B cell (primary cell): ENCODE results near the gene ORC1. TPM values are rescaled to one million over a fixed set of nuclear protein-coding genes. Genes with fewer than 3 reads are reported as not detected.

Experiments
- ATAC-seq: fragments of 200-7000 bp; cut with Tn5 transposase; one replicate; pipeline ENCODE4 v1.10.0; 2021; ENCODE audit warnings: low read depth, mild to moderate bottlenecking, moderate number of reproducible peaks, moderate library complexity
- CTCF ChIA-PET: fragments of 350-600 bp; sonication (Branson Sonifier 250); formaldehyde crosslinking; loops from one replicate; lab custom pipeline; 2021; ENCODE audit warnings: antibody characterized with exemption, inconsistent platforms; lab: Charles Lee
- POLR2A ChIA-PET: fragments of 350-600 bp; sonication (Branson Sonifier 250); formaldehyde crosslinking; loops from one replicate; lab custom pipeline; 2021; ENCODE audit warnings: antibody characterized with exemption; lab: Charles Lee
- DNase-seq: peaks from one replicate; pipeline ENCODE4 v3.0.0; 2013
- H2AFZ ChIP-seq: 2 replicates; pipeline ENCODE4 v1.6.1; 2012; ENCODE audit warnings: mild to moderate bottlenecking, low read depth, low read length; ENCODE audit not compliant: insufficient read depth, poor library complexity, severe bottlenecking
- H3K27ac ChIP-seq, 2 donors: 1 replicate in 1 of 2; 2 replicates in 1 of 2; pipeline ENCODE4 v1.5.1; 2012 to 2013; ENCODE audit warnings: low read length in 2 of 2, mild to moderate bottlenecking in 2 of 2, moderate library complexity in 1 of 2
- H3K27me3 ChIP-seq, 4 experiments: fragments of 200-600 bp in 1 of 4; sonication (generic) in 1 of 4; replicated peaks in 1 of 4; 1 replicate in 2 of 4; 2 replicates in 2 of 4; pipeline versions ENCODE4 v1.6.1 to v1.7.0; 2013 to 2016; ENCODE audit warnings: low read length in 3 of 4, mild to moderate bottlenecking in 2 of 4, mixed read lengths in 1 of 4, moderate library complexity in 1 of 4; ENCODE audit not compliant: insufficient read depth in 4 of 4, control insufficient read depth in 3 of 4; ENCODE audit errors: control extremely low read depth in 1 of 4
- H3K36me3 ChIP-seq, 2 experiments: replicated peaks in 1 of 2; 1 replicate in 1 of 2; 2 replicates in 1 of 2; pipeline versions ENCODE4 v1.6.1 to v1.7.1; 2013; ENCODE audit warnings: low read length in 1 of 2; ENCODE audit not compliant: insufficient read depth in 2 of 2, control insufficient read depth in 1 of 2; ENCODE audit errors: control extremely low read depth in 1 of 2, extremely low read depth in 1 of 2
- H3K4me1 ChIP-seq, 2 donors: fragments of 200-600 bp in 1 of 2; sonication (generic) in 1 of 2; 1 replicate in 1 of 2; 2 replicates in 1 of 2; pipeline versions ENCODE4 v1.5.1 to v1.6.1; 2013 to 2017; ENCODE audit warnings: low read length in 2 of 2; ENCODE audit not compliant: control insufficient read depth in 2 of 2, insufficient read depth in 2 of 2
- H3K4me2 ChIP-seq: replicated peaks from 2 replicates; pipeline ENCODE3; 2012; ENCODE audit warnings: mild to moderate bottlenecking, low read depth, low read length; ENCODE audit not compliant: poor library complexity, severe bottlenecking
- H3K4me3 ChIP-seq, 5 experiments: fragments of 200-600 bp in 1 of 5; sonication (generic) in 1 of 5; 1 replicate in 3 of 5; 2 replicates in 2 of 5; pipeline versions ENCODE4 v1.5.1 to v1.7.0; 2011 to 2016; ENCODE audit warnings: low read length in 4 of 5, mild to moderate bottlenecking in 4 of 5, low read depth in 2 of 5, control low read depth in 1 of 5, moderate library complexity in 1 of 5; ENCODE audit not compliant: insufficient read depth in 1 of 5; ENCODE audit errors: control extremely low read depth in 1 of 5, extremely low read depth in 1 of 5
- H3K79me2 ChIP-seq: fragments of 200-600 bp; sonication (generic); one replicate; pipeline ENCODE4 v1.6.0; 2016; ENCODE audit warnings: low read length; ENCODE audit not compliant: control insufficient read depth, insufficient read depth
- H3K9ac ChIP-seq: fragments of 200-600 bp; sonication (generic); 2 replicates; pipeline ENCODE4 v1.6.1; 2017; ENCODE audit warnings: mild to moderate bottlenecking, low read length, moderate library complexity
- H3K9me3 ChIP-seq, 3 donors: one replicate each; pipeline versions ENCODE4 v1.6.1 to v1.7.1; 2013; ENCODE audit warnings: low read length in 2 of 3; ENCODE audit not compliant: control insufficient read depth in 2 of 3, insufficient read depth in 1 of 3; ENCODE audit errors: control extremely low read depth in 1 of 3
- H4K20me1 ChIP-seq: 2 replicates; pipeline ENCODE4 v1.6.0; 2012; ENCODE audit warnings: mild to moderate bottlenecking, low read length; ENCODE audit not compliant: insufficient read depth, control insufficient read depth, poor library complexity, severe bottlenecking
- H3K27ac Mint-ChIP-seq: one replicate; pipeline ENCODE4 v1.8.0; 2021; ENCODE audit warnings: mixed read lengths
- H3K27me3 Mint-ChIP-seq: one replicate; pipeline ENCODE4 v1.8.0; 2021; ENCODE audit warnings: mixed read lengths
- H3K4me1 Mint-ChIP-seq: one replicate; pipeline ENCODE4 v1.8.0; 2021; ENCODE audit warnings: mixed read lengths
- H3K4me3 Mint-ChIP-seq: one replicate; pipeline ENCODE4 v1.8.0; 2021; ENCODE audit warnings: mixed read lengths
- H3K9me3 Mint-ChIP-seq: one replicate; pipeline ENCODE4 v1.8.0; 2022; ENCODE audit warnings: mixed read lengths; ENCODE audit not compliant: insufficient read depth
- CTCF ChIP-seq: fragments of 200-600 bp; IDR thresholded peaks from one replicate; pipeline ENCODE4 v1.8.0; 2022; ENCODE audit warnings: antibody characterized with exemption, mild to moderate bottlenecking
- EZH2 ChIP-seq: IDR thresholded peaks from 2 replicates; pipeline ENCODE4 v1.6.1; 2012; ENCODE audit warnings: borderline replicate concordance, low read depth, mild to moderate bottlenecking, moderate library complexity, low read length; ENCODE audit not compliant: insufficient read depth, poor library complexity, severe bottlenecking
- WGBS: methylation state at CpG from one replicate; pipeline ENCODE4 v1.1.5; 2013; ENCODE audit warnings: missing lambda C conversion rate; ENCODE audit not compliant: insufficient coverage; 5-methylcytosine and 5-hydroxymethylcytosine counted together
- intact Hi-C: fragments of 100-400 bp; cut with micrococcal nuclease; formaldehyde crosslinking; loops from one replicate; pipeline ENCODE4 v1.10.0; 2022
- polyA plus RNA-seq: library from polyadenylated mRNA; depleted of rRNA; stranded (reverse); fragments of >200 nt; gene quantifications from 2 replicates; pipeline ENCODE4 v1.2.3, GENCODE V29; 2012
- total RNA-seq, 2 donors: library from RNA; stranded (reverse); fragments of 120-200 nt in 1 of 2; gene quantifications; 1 replicate in 1 of 2; 2 replicates in 1 of 2; pipeline versions ENCODE4 v1.2.3 to v1.2.4, GENCODE V29; 2013 to 2022

ORC1 gene
- total and polyA plus RNA-seq, 2 donors (not counting 1 experiment from before 2014, with no cell fraction given): 0.78 to 1.3 TPM

- CTCF ChIA-PET: interaction anchor here (0.6 kb wide), 1 partner anchor 497 kb away, joined by 3 read pairs; no protein-coding TSS in a partner anchor
- WGBS: 100% methylated on average over 1 of the region's 1 CpG
- ATAC-seq: no peak
- peak overlapping the region; percentile 4 for H3K27ac Mint-ChIP-seq
- Histone ChIP-seq H2AFZ (no peak overlapping the region), H3K79me2 (no peaks in the 10 kb centered on the region), H4K20me1 (no peaks in the 10 kb centered on the region), H3K36me3 (peaks cover 5 to 39% of the 10 kb centered on the region in 2 experiments), H3K27me3 (no peaks in the 10 kb centered on the region), H3K4me2 (no peak overlapping the region), H3K27ac (peak overlapping the region in 1 of 2 donors; percentile 60), H3K9me3 (no peaks in the 10 kb centered on the region), H3K4me3 (no peak overlapping the region), H3K4me1 (peaks cover 0 to 11% of the 10 kb centered on the region in 2 donors), H3K9ac (no peak overlapping the region)
- no peaks in the 10 kb centered on the region for H3K9me3 Mint-ChIP-seq
- intact Hi-C loops: no loop called here
- peaks cover 15% of the 10 kb centered on the region for H3K4me1 Mint-ChIP-seq
- TF ChIP-seq EZH2: no peak
- TF ChIP-seq CTCF: no peak
- H3K4me3 Mint-ChIP-seq: no peak overlapping the region
- H3K27me3 Mint-ChIP-seq: no peaks in the 10 kb centered on the region
- POLR2A ChIA-PET: no interaction called here
- DNase-seq: no peak
These were observed 20.6 kb upstream of the ORC1 start for GRCh38 chr1:52424813-52425212.

- Histone ChIP-seq H4K20me1 (no peaks in the 10 kb centered on the region), H3K9ac (no peak overlapping the region), H3K4me3 (no peak overlapping the region), H3K79me2 (no peaks in the 10 kb centered on the region), H3K27me3 (no peaks in the 10 kb centered on the region), H3K9me3 (no peaks in the 10 kb centered on the region), H3K4me1 (peaks cover 0 to 11% of the 10 kb centered on the region in 2 donors), H3K4me2 (peak overlapping the region; percentile 7), H2AFZ (peak overlapping the region; percentile 0), H3K27ac (peak overlapping the region in 1 of 2 donors; percentile 60), H3K36me3 (peaks cover 5 to 41% of the 10 kb centered on the region in 2 experiments)
- Mint-ChIP-seq H3K4me3 (no peak overlapping the region), H3K4me1 (peaks cover 15% of the 10 kb centered on the region), H3K27ac (peak overlapping the region; percentile 4), H3K9me3 (no peaks in the 10 kb centered on the region), H3K27me3 (no peaks in the 10 kb centered on the region)
- TF ChIP-seq CTCF (no peak), EZH2 (no peak)
- no peak for DNase-seq
- POLR2A ChIA-PET: no interaction called here
- ATAC-seq: peak; percentile 54
- CTCF ChIA-PET: interaction anchor here (0.6 kb wide), 1 partner anchor 498 kb away, joined by 3 read pairs; no protein-coding TSS in a partner anchor
- intact Hi-C loops: no loop called here
These were observed 20.0 kb upstream of the ORC1 start for GRCh38 chr1:52424231-52424636.
